GM12878 (cell line): ENCODE results near the gene SEMA3B.

Source experiments
- CTCF ChIP-seq, 3 experiments: IDR thresholded peaks in 2 of 3; conservative IDR thresholded peaks in 1 of 3; 2 replicates each; pipeline ENCODE4 v1.5.1; 2011; ENCODE audit warnings: low read depth in 3 of 3, low read length in 3 of 3, mild to moderate bottlenecking in 3 of 3, control low read depth in 2 of 3, moderate library complexity in 2 of 3, inconsistent platforms in 1 of 3, mixed read lengths in 1 of 3; ENCODE audit not compliant: control insufficient read depth in 2 of 3, insufficient read depth in 1 of 3; ENCODE audit errors: extremely low read depth in 1 of 3
- ETV6 ChIP-seq, 2 experiments: fragments of 450-650 bp in 1 of 2; IDR thresholded peaks in 1 of 2; conservative IDR thresholded peaks in 1 of 2; 2 replicates each; pipeline ENCODE4 v1.6.1; 2014; ENCODE audit warnings: antibody characterized with exemption in 1 of 2, borderline replicate concordance in 1 of 2, low read depth in 1 of 2, mild to moderate bottlenecking in 1 of 2, moderate library complexity in 1 of 2
- MAX ChIP-seq: IDR thresholded peaks from 2 replicates; pipeline ENCODE4 v1.6.1; 2012; ENCODE audit warnings: low read depth, low read length, improper control_type of control experiment
- NFYB ChIP-seq: IDR thresholded peaks from 2 replicates; pipeline ENCODE4 v1.6.1; 2011; ENCODE audit warnings: low read depth, mild to moderate bottlenecking, low read length, improper control_type of control experiment, moderate library complexity; ENCODE audit not compliant: insufficient read depth
- PML ChIP-seq: IDR thresholded peaks from 2 replicates; pipeline ENCODE4 v1.6.1; 2012; ENCODE audit warnings: low read length, inconsistent platforms
- POLR2AphosphoS5 ChIP-seq: IDR thresholded peaks from 2 replicates; pipeline ENCODE4 v1.6.1; 2011; ENCODE audit warnings: mild to moderate bottlenecking, low read length, inconsistent platforms
- PRDM15 ChIP-seq: fragments of 450-650 bp; formaldehyde crosslinking; IDR thresholded peaks from 2 replicates; pipeline ENCODE4 v1.4.0; 2020; ENCODE audit warnings: mild to moderate bottlenecking, moderate library complexity
- YY1 ChIP-seq: IDR thresholded peaks from 2 replicates; pipeline ENCODE4 v1.6.1; 2011; ENCODE audit warnings: low read depth, mild to moderate bottlenecking, low read length

- TF ChIP-seq ETV6 (conservative IDR thresholded peaks at IDR 0.05 in 1 of 2, IDR thresholded peaks at IDR 0.05 in 1 of 2; ENCODE audit: borderline replicate concordance in 1 of 2, low read depth in 1 of 2) = no peak
- TF ChIP-seq PRDM15 (CRISPR knock-in tag) = no peak
- TF ChIP-seq POLR2AphosphoS5 = no peak
- TF ChIP-seq MAX = no peak
- TF ChIP-seq CTCF (IDR thresholded peaks at IDR 0.05 in 2 of 3, conservative IDR thresholded peaks at IDR 0.05 in 1 of 3; ENCODE audit: control insufficient read depth in 2 of 3, extremely low read depth in 1 of 3, insufficient read depth in 1 of 3, low read depth in 3 of 3, low read length in 3 of 3) = no peak
- TF ChIP-seq YY1 = no peak
- no peak for TF ChIP-seq NFYB
- no peak for TF ChIP-seq PML
Observed at GRCh38 chr3:50250514-50250913, 18.4 kb upstream of the SEMA3B start.
